Neural crest cell (in vitro differentiated cells): ENCODE results near the gene JRKL. TPM values are rescaled to one million over a fixed set of nuclear protein-coding genes. Genes with fewer than 3 reads are reported as not detected.
A peak's percentile ranks its signal among the peaks of the same experiment; 100 is the strongest.

Experiments used
- DNase-seq: peaks from one replicate; pipeline ENCODE4 v3.0.0; 2021; ENCODE audit warnings: low read depth, mixed read lengths, low spot score
- H3K27ac Mint-ChIP-seq: one replicate; pipeline ENCODE4 v1.8.0; 2021; ENCODE audit warnings: mild to moderate bottlenecking, mixed read lengths; ENCODE audit not compliant: unreplicated experiment
- H3K27me3 Mint-ChIP-seq: 2 replicates; pipeline ENCODE4 v1.8.0; 2021; ENCODE audit warnings: low read depth, mild to moderate bottlenecking, mixed read lengths
- H3K36me3 Mint-ChIP-seq: 2 replicates; pipeline ENCODE4 v1.8.0; 2021; ENCODE audit warnings: low read depth, mild to moderate bottlenecking, mixed read lengths
- H3K4me1 Mint-ChIP-seq: 2 replicates; pipeline ENCODE4 v1.8.0; 2021; ENCODE audit warnings: mixed read lengths
- H3K4me3 Mint-ChIP-seq: one replicate; pipeline ENCODE4 v1.8.0; 2021; ENCODE audit warnings: mild to moderate bottlenecking, mixed read lengths
- H3K9me3 Mint-ChIP-seq: 2 replicates; pipeline ENCODE4 v1.8.0; 2021; ENCODE audit warnings: mixed read lengths
- CTCF ChIP-seq: fragments of 200-600 bp; sonication (generic); conservative IDR thresholded peaks from 2 replicates; pipeline ENCODE4 v1.5.0; 2021; ENCODE audit warnings: antibody characterized with exemption, mild to moderate bottlenecking
- total RNA-seq: library from RNA; stranded (reverse); gene quantifications from 2 replicates; pipeline ENCODE4 v1.2.1, GENCODE V29; 2021

The JRKL gene
- total RNA-seq, 1 donor from 2014 or later: 8.2 TPM

DNA sequence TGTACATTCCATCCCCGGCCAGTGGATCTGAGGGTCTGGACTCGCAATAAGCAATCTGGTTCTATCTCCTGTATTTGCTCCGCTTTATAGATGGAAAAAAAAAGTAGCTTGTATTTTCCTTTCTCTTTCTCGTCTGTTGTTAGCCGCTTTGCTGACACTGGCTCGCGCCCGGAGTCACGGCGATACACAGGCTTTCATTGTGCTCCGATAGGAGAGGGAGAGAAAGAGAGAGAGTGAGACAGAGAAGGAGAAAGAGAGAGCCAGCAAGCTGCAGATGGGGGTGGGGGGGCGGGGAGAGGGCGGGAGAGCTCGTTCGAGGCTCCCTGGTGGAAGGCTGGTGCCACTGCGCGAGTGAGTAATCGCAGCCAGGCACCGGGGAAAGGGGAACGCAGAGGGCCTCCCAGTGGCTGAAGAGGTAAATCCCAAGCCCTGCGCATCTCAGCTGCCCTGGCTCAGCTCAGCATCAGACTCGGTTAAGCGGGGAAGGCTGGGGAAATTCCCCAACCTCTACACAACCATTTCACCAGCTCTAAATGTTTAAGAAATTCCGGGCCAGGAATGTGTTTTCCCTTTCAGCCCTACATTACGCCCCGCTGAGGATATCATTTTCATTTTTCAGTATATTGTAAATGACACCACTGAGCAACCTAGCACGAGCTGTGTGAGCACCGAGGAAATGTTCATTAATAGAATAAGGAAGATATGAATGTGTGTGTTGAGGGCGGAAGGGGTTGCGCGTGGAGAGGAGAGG lies 46.7 kb upstream of the JRKL start, which contains the start of gene MAML2:
TSS of gene MAML2 (minus strand) at position 235 of the 751 bp plus-strand sequence. CDS start 1,300 bp downstream, outside the sequence.
- H3K9me3 Mint-ChIP-seq: no peaks in the 10 kb centered on the region
- peak; percentile 86 for DNase-seq
- H3K4me3 Mint-ChIP-seq: peak within 1 kb of the TSS; percentile 91

DNA sequence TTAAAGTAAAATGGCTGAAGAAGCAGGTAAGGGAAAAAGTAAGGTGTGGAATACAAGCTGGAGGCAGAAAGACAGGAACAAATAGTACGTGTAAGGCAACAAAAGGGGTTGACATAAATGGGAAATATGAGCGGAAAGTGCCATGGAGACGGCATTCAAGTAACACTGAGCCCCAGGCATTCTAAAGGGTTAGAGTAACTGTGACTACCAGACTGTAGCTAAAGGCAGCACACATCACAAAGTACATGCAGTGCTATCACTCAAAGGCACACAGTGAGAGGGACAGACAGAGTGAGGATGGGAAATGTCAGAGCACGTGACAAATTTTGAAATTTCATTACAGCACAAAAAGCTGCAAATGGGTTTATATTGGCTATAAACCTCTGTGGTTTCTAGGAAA lies 33.0 kb upstream of the JRKL start:
- no peak overlapping the region for H3K4me3 Mint-ChIP-seq
- H3K27me3 Mint-ChIP-seq: no peaks in the 10 kb centered on the region

More for the DNA sequence above, 46.7 kb upstream of the JRKL start, which contains the start of gene MAML2:
- peaks cover 43% of the 10 kb centered on the region for H3K4me1 Mint-ChIP-seq
- TF ChIP-seq CTCF: peak; percentile 96
- H3K27ac Mint-ChIP-seq: peak within 1 kb of the TSS; percentile 90
- H3K36me3 Mint-ChIP-seq: peaks cover 4% of the 10 kb centered on the region
- H3K27me3 Mint-ChIP-seq: no peaks in the 10 kb centered on the region

DNA sequence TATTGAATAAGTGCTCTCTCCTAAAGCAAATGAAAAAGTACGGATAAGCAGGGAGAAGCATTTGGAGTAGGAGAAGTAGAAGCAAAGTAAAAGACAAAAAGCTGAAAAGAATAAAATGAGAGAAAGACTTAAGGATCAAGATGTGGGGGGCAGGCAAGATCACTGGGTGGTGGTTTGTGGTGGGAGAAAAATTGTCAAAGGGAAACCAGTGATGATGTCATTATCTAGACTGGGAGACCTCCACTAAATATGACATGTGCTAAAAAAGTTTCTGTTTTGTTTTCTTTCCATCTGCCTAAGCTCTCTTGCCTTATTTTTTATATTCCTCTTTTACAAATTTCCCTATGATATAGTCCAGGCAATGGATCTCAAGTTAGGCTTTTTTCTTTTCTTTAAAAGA lies 32.0 kb upstream of the JRKL start:
- no peak for TF ChIP-seq CTCF
- Mint-ChIP-seq H3K27ac (no peak overlapping the region), H3K4me1 (no peaks in the 10 kb centered on the region), H3K9me3 (no peaks in the 10 kb centered on the region), H3K36me3 (peaks cover 21% of the 10 kb centered on the region), H3K4me3 (no peak overlapping the region), H3K27me3 (no peaks in the 10 kb centered on the region)
- DNase-seq: no peak

More for the DNA sequence above, 33.0 kb upstream of the JRKL start:
- Mint-ChIP-seq H3K36me3 (peaks cover 20% of the 10 kb centered on the region), H3K9me3 (no peaks in the 10 kb centered on the region), H3K4me1 (no peaks in the 10 kb centered on the region), H3K27ac (peak overlapping the region; percentile 89)
- TF ChIP-seq CTCF: no peak
- no peak for DNase-seq

GRCh38 chr11:96358321-96358720 lies 31.5 kb upstream of the JRKL start:
- Mint-ChIP-seq H3K36me3 (peaks cover 21% of the 10 kb centered on the region), H3K4me3 (no peak overlapping the region), H3K27ac (no peak overlapping the region), H3K9me3 (no peaks in the 10 kb centered on the region), H3K4me1 (no peaks in the 10 kb centered on the region), H3K27me3 (no peaks in the 10 kb centered on the region)
- DNase-seq: no peak
- TF ChIP-seq CTCF: no peak

- no peak overlapping the region for H3K27ac Mint-ChIP-seq
- no peaks in the 10 kb centered on the region for H3K9me3 Mint-ChIP-seq
- DNase-seq: no peak
- peaks cover 4% of the 10 kb centered on the region for H3K36me3 Mint-ChIP-seq
- H3K27me3 Mint-ChIP-seq: no peaks in the 10 kb centered on the region
- no peak overlapping the region for H3K4me3 Mint-ChIP-seq
- no peaks in the 10 kb centered on the region for H3K4me1 Mint-ChIP-seq
- no peak for TF ChIP-seq CTCF
Observed at GRCh38 chr11:96361778-96362177, 28.0 kb upstream of the JRKL start.
